H1 (cell line): ENCODE data around the gene NAE1. TPM values are rescaled to one million over a fixed set of nuclear protein-coding genes. Genes with fewer than 3 reads are reported as not detected.

Source experiments
- CTCF ChIA-PET: fragments of 300-600 bp; sonication (Branson Sonifier 250); formaldehyde crosslinking; loops from one replicate; lab custom pipeline; 2021; ENCODE audit not compliant: partially characterized antibody; lab: Charles Lee
- POLR2A ChIA-PET: fragments of 300-600 bp; sonication (Branson Sonifier 250); formaldehyde crosslinking; loops from one replicate; lab custom pipeline; 2021; ENCODE audit warnings: inconsistent platforms; ENCODE audit not compliant: partially characterized antibody; lab: Charles Lee
- DNase-seq, 2 experiments: peaks; one replicate each; pipeline versions ENCODE4 v3.0.0 to v3.0.0-alpha.2; 2010 to 2022; ENCODE audit warnings: low spot score in 2 of 2, low read depth in 1 of 2, mixed read lengths in 1 of 2
- FAIRE-seq: peaks from 2 replicates; lab custom pipeline; 2011; peaks lifted over from hg19 to GRCh38; lab: Jason Lieb, UNC
- H2AFZ ChIP-seq: 2 replicates; pipeline ENCODE4 v1.8.1; 2012; ENCODE audit warnings: low read length, inconsistent platforms
- H2AK5ac ChIP-seq: 2 replicates; pipeline ENCODE4 v1.6.1; 2013; ENCODE audit warnings: low read depth, low read length
- H2BK120ac ChIP-seq: replicated peaks from 2 replicates; pipeline ENCODE3; 2013; ENCODE audit warnings: low read depth, low read length, inconsistent platforms
- H2BK12ac ChIP-seq: 2 replicates; pipeline ENCODE4 v1.6.1; 2013; ENCODE audit warnings: low read depth, low read length
- H2BK15ac ChIP-seq: 2 replicates; pipeline ENCODE4 v1.6.1; 2013; ENCODE audit warnings: low read length
- H2BK20ac ChIP-seq: 2 replicates; pipeline ENCODE4 v1.6.1; 2013; ENCODE audit warnings: low read length
- H2BK5ac ChIP-seq: 2 replicates; pipeline ENCODE4 v1.6.1; 2013; ENCODE audit warnings: low read depth, low read length
- H3K14ac ChIP-seq: 2 replicates; pipeline ENCODE4 v1.6.1; 2013; ENCODE audit warnings: inconsistent platforms; ENCODE audit not compliant: insufficient read length
- H3K18ac ChIP-seq: 2 replicates; pipeline ENCODE4 v1.6.1; 2013; ENCODE audit warnings: low read length; ENCODE audit errors: extremely low read depth
- H3K23ac ChIP-seq: 2 replicates; pipeline ENCODE4 v1.6.1; 2013; ENCODE audit warnings: inconsistent platforms; ENCODE audit not compliant: insufficient read length
- H3K23me2 ChIP-seq: 2 replicates; pipeline ENCODE4 v1.6.1; 2013; ENCODE audit warnings: low read depth, low read length
- H3K27ac ChIP-seq: 2 replicates; pipeline ENCODE4 v1.6.1; 2011; ENCODE audit warnings: low read depth, low read length, inconsistent platforms
- H3K27me3 ChIP-seq, 4 experiments: replicated peaks in 1 of 4; 1 replicate in 1 of 4; 2 replicates in 3 of 4; pipeline versions ENCODE4 v1.6.1 to v1.8.1; 2011 to 2013; ENCODE audit warnings: low read length in 3 of 4, mild to moderate bottlenecking in 3 of 4, inconsistent platforms in 2 of 4, mixed read lengths in 2 of 4, moderate library complexity in 1 of 4; ENCODE audit not compliant: control insufficient read depth in 3 of 4, insufficient read depth in 3 of 4; ENCODE audit errors: extremely low read depth in 1 of 4
- H3K36me3 ChIP-seq, 4 experiments: 2 replicates each; pipeline versions ENCODE4 v1.6.1 to v1.8.1; 2011 to 2013; ENCODE audit warnings: mild to moderate bottlenecking in 4 of 4, low read length in 3 of 4, moderate library complexity in 2 of 4, control low read depth in 1 of 4, inconsistent platforms in 1 of 4; ENCODE audit not compliant: insufficient read depth in 4 of 4, control insufficient read depth in 2 of 4
- H3K4ac ChIP-seq: replicated peaks from 2 replicates; pipeline ENCODE3; 2013; ENCODE audit warnings: low read length, low read depth, mixed read lengths, inconsistent platforms; ENCODE audit not compliant: insufficient read length
- H3K4me1 ChIP-seq, 4 experiments: replicated peaks in 1 of 4; 1 replicate in 1 of 4; 2 replicates in 3 of 4; pipeline versions ENCODE4 v1.6.1 to v1.8.1; 2011 to 2013; ENCODE audit warnings: low read length in 3 of 4, inconsistent platforms in 2 of 4, mixed read lengths in 1 of 4; ENCODE audit not compliant: insufficient read depth in 4 of 4, control insufficient read depth in 3 of 4
- H3K4me2 ChIP-seq, 2 experiments: 2 replicates each; pipeline versions ENCODE4 v1.6.1 to v1.8.1; 2011 to 2013; ENCODE audit warnings: low read depth in 2 of 2, low read length in 2 of 2, control low read depth in 1 of 2, inconsistent platforms in 1 of 2, mild to moderate bottlenecking in 1 of 2; ENCODE audit not compliant: insufficient read depth in 1 of 2
- H3K4me3 ChIP-seq, 4 experiments: fragments of 200-600, 300-600 bp in 1 of 4; sonication (generic), shearing (Covaris generic), sonication (Bioruptor Twin) in 1 of 4; 2 replicates each; pipeline versions ENCODE4 v1.5.1 to v1.8.1; 2011 to 2016; ENCODE audit warnings: low read length in 4 of 4, low read depth in 3 of 4, control low read depth in 2 of 4, inconsistent platforms in 2 of 4, mild to moderate bottlenecking in 2 of 4, mixed read lengths in 1 of 4, moderate library complexity in 1 of 4; ENCODE audit not compliant: insufficient read depth in 2 of 4; ENCODE audit errors: extremely low read depth in 1 of 4
- H3K56ac ChIP-seq: replicated peaks from 2 replicates; pipeline ENCODE3; 2013; ENCODE audit warnings: low read depth, mild to moderate bottlenecking, mixed read lengths, low read length, inconsistent platforms; ENCODE audit not compliant: insufficient read length
- H3K79me1 ChIP-seq: 2 replicates; pipeline ENCODE4 v1.6.1; 2013; ENCODE audit warnings: low read depth, low read length, control low read depth
- H3K79me2 ChIP-seq, 2 experiments: 2 replicates each; pipeline versions ENCODE4 v1.6.1 to v1.8.1; 2012 to 2013; ENCODE audit warnings: low read length in 2 of 2, mild to moderate bottlenecking in 2 of 2, inconsistent platforms in 1 of 2; ENCODE audit not compliant: insufficient read depth in 2 of 2, control insufficient read depth in 1 of 2
- H3K9ac ChIP-seq, 4 experiments: replicated peaks in 1 of 4; 1 replicate in 1 of 4; 2 replicates in 3 of 4; pipeline versions ENCODE4 v1.6.1 to v1.8.1; 2011 to 2013; ENCODE audit warnings: low read depth in 3 of 4, low read length in 3 of 4, control low read depth in 2 of 4, mild to moderate bottlenecking in 2 of 4, moderate library complexity in 2 of 4, inconsistent platforms in 1 of 4; ENCODE audit errors: extremely low read depth in 1 of 4
- H3K9me3 ChIP-seq, 2 experiments: 2 replicates each; pipeline versions ENCODE4 v1.6.1 to v1.8.1; 2012 to 2013; ENCODE audit warnings: mild to moderate bottlenecking in 2 of 2, moderate library complexity in 2 of 2, control low read depth in 1 of 2, inconsistent platforms in 1 of 2, low read depth in 1 of 2, low read length in 1 of 2, mixed read lengths in 1 of 2; ENCODE audit not compliant: insufficient read depth in 2 of 2
- H4K20me1 ChIP-seq, 2 experiments: replicated peaks in 1 of 2; 2 replicates each; pipeline versions ENCODE3 to v1.8.1; 2011 to 2013; ENCODE audit warnings: inconsistent platforms in 2 of 2, low read length in 2 of 2, mild to moderate bottlenecking in 1 of 2; ENCODE audit not compliant: insufficient read depth in 2 of 2, control insufficient read depth in 1 of 2
- H4K5ac ChIP-seq: 2 replicates; pipeline ENCODE4 v1.6.1; 2013; ENCODE audit warnings: low read length, low read depth, mixed read lengths, inconsistent platforms; ENCODE audit not compliant: insufficient read length
- H4K8ac ChIP-seq: 2 replicates; pipeline ENCODE4 v1.8.0; 2013; ENCODE audit warnings: mild to moderate bottlenecking, moderate library complexity, low read length, inconsistent platforms; ENCODE audit not compliant: insufficient read depth; ENCODE audit errors: extremely low read depth
- H4K91ac ChIP-seq: replicated peaks from 2 replicates; pipeline ENCODE3; 2013; ENCODE audit warnings: low read length, mixed read lengths, inconsistent platforms; ENCODE audit not compliant: insufficient read length
- CEBPB ChIP-seq: IDR thresholded peaks from 2 replicates; pipeline ENCODE4 v1.6.1; 2012; ENCODE audit warnings: low read depth, low read length
- CREB1 ChIP-seq: IDR thresholded peaks from 2 replicates; pipeline ENCODE4 v1.6.1; 2012; ENCODE audit warnings: inconsistent platforms
- EZH2 ChIP-seq: fragments of 200-600 bp; sonication (generic); IDR thresholded peaks from 2 replicates; pipeline ENCODE4 v1.7.1; 2012; ENCODE audit warnings: low read depth, mild to moderate bottlenecking, moderate library complexity, low read length, inconsistent platforms; ENCODE audit not compliant: severe bottlenecking
- HDAC2 ChIP-seq, 2 experiments: fragments of 300-600 bp in 1 of 2; sonication (generic) in 1 of 2; IDR thresholded peaks; 2 replicates each; pipeline ENCODE4 v1.6.1; 2011 to 2012; ENCODE audit warnings: low read depth in 2 of 2, low read length in 2 of 2, mild to moderate bottlenecking in 2 of 2, moderate library complexity in 2 of 2, borderline replicate concordance in 1 of 2, inconsistent platforms in 1 of 2
- JUND ChIP-seq: IDR thresholded peaks from 2 replicates; pipeline ENCODE4 v1.6.1; 2011; ENCODE audit warnings: mild to moderate bottlenecking, improper control_type of control experiment, low read length
- KDM1A ChIP-seq: fragments of 200-600, 300-600 bp; sonication (generic); IDR thresholded peaks from 2 replicates; pipeline ENCODE4 v1.7.1; 2016; ENCODE audit warnings: mild to moderate bottlenecking, low read length, borderline replicate concordance
- KDM4A ChIP-seq: IDR thresholded peaks from one replicate; pipeline ENCODE4 v1.7.1; 2012; ENCODE audit warnings: low read depth, mild to moderate bottlenecking, moderate library complexity, low read length, inconsistent platforms; ENCODE audit not compliant: severe bottlenecking
- POLR2AphosphoS5 ChIP-seq: IDR thresholded peaks from 2 replicates; pipeline ENCODE4 v1.6.1; 2011; ENCODE audit warnings: low read depth, low read length
- RBBP5 ChIP-seq: IDR thresholded peaks from 2 replicates; pipeline ENCODE4 v1.7.1; 2012; ENCODE audit warnings: low read depth, mild to moderate bottlenecking, inconsistent platforms, low read length, moderate library complexity, borderline replicate concordance
- RXRA ChIP-seq: IDR thresholded peaks from 2 replicates; pipeline ENCODE4 v1.6.1; 2011; ENCODE audit warnings: low read depth, mild to moderate bottlenecking, low read length, moderate library complexity; ENCODE audit not compliant: insufficient read depth
- SRF ChIP-seq: IDR thresholded peaks from 2 replicates; pipeline ENCODE4 v1.6.1; 2011; ENCODE audit warnings: mild to moderate bottlenecking, low read depth, low read length, moderate library complexity
- WGBS, 2 experiments: shearing (Covaris generic) in 1 of 2; methylation state at CpG; one replicate each; pipeline versions ENCODE4 v1.1.6 to v1.1.7; 2013 to 2015; ENCODE audit warnings: low lambda C conversion rate in 2 of 2, mixed read lengths in 2 of 2, inconsistent platforms in 1 of 2, low coverage in 1 of 2, missing lambda C conversion rate in 1 of 2; ENCODE audit not compliant: insufficient replicate concordance in 2 of 2, insufficient coverage in 1 of 2, insufficient read length in 1 of 2; ENCODE audit errors: extremely low coverage in 1 of 2, missing lambda C conversion rate in 1 of 2; 5-methylcytosine and 5-hydroxymethylcytosine counted together
- polyA plus RNA-seq, 7 experiments: library from polyadenylated mRNA; depleted of rRNA in 3 of 7; stranded (reverse) in 5 of 7; unstranded in 2 of 7; fragments of >200 nt in 5 of 7; fragments of 200-250 nt in 2 of 7; gene quantifications; 1 replicate in 5 of 7; 2 replicates in 1 of 7; 4 replicates in 1 of 7; pipeline versions ENCODE4 v1.2.1 to v1.2.3, GENCODE V29; 2011 to 2013; ENCODE audit warnings: missing spikeins in 2 of 7, mixed read lengths in 2 of 7
- total RNA-seq: library from RNA; stranded (reverse); fragmentation: NEBNext Ultra II Directional; extraction: Animal tissue kit (Norgen Biotek cat#: 25700); gene quantifications from 2 replicates; pipeline ENCODE4 v1.2.1, GENCODE V29; 2021
- TF ChIP-seq, protein P1 (sequence below): IDR thresholded peaks from 2 replicates; pipeline ENCODE4 v1.6.1; 2012; ENCODE audit warnings: inconsistent platforms

Gene NAE1
- total and polyA plus RNA-seq, 2 of the 8 experiments (the other 6 are each of a cell fraction or from before 2014, with no cell fraction given): 66.6 to 155 TPM

DNA sequence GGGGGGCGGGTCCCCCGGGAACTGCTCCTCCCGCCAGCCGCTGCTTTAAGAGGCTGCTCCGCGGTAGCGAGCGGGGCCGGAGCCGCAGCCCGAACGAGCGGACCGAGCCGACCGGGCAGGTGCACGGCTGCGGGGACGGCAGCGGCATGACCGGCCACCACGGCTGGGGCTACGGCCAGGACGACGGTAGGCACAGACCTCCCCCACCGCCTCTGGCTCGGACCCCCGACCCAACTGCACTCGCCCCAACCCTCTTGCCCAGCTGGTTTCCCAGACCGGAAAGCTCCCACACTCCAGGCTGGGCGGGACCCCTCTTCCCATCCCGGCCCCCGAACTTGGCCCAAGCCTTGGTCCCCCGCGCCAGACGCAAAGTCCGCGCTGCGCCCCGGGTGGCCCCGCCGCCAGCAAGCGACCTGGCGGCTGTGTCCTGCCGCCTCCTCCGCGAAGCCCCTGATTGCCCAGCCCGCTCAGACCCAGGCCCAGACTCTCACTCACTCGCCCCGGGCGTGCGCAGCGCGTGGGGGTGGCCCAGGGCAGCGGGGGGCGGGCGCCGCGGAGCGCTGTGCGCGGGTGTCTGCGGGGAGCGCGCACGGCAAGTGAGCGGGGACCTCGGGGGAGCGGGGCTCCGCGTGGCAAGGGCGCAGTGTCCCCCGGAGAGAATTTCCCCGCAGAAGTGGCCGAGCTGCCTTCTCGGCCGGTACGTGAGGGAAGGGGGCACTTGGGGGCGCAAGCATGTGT lies 13.7 kb upstream of the NAE1 start, which contains the start of gene CA7:
Gene CA7 (plus strand): TSS at position 73 of the 738 bp plus-strand sequence. CDS start 74 bp downstream, at position 147.
- Histone ChIP-seq H3K27ac (no peak within 1 kb of the TSS), H3K9ac (peak within 1 kb of the TSS in 1 of 4 experiments; percentile 6; a peak in 2 of 7 replicates), H4K5ac (no peak within 1 kb of the TSS), H3K18ac (peak within 1 kb of the TSS; percentile 60), H4K20me1 (peaks cover 0 to 3% of the 10 kb centered on the region in 2 experiments), H3K79me2 (no peaks in the 10 kb centered on the region), H2BK12ac (no peak within 1 kb of the TSS), H4K8ac (no peak within 1 kb of the TSS; the same call in 1 of the 2 replicates), H3K4me2 (peak within 1 kb of the TSS; percentile 80 to 98), H3K14ac (no peak within 1 kb of the TSS), H2BK120ac (no peak within 1 kb of the TSS), H2BK5ac (no peak within 1 kb of the TSS), H3K23ac (no peak within 1 kb of the TSS), H2BK15ac (no peak within 1 kb of the TSS), H4K91ac (no peak within 1 kb of the TSS), H3K4ac (no peak within 1 kb of the TSS), H3K27me3 (peaks cover 14 to 45% (median 36%) of the 10 kb centered on the region in 4 experiments), H3K36me3 (no peaks in the 10 kb centered on the region), H3K4me3 (peak within 1 kb of the TSS; percentile 46 to 75 (median 62)), H3K79me1 (no peaks in the 10 kb centered on the region), H2AFZ (peak within 1 kb of the TSS; percentile 48), H3K9me3 (no peaks in the 10 kb centered on the region), H2AK5ac (no peak within 1 kb of the TSS), H2BK20ac (no peak within 1 kb of the TSS), H3K23me2 (peaks cover 12% of the 10 kb centered on the region), H3K56ac (no peak within 1 kb of the TSS), H3K4me1 (peaks cover 0 to 2% (median 0%) of the 10 kb centered on the region in 4 experiments; a peak in 3 of 7 replicates)
- DNase-seq (peak in 1 of 2 experiments; percentile 79), FAIRE-seq (no peak)
- ChIA-PET CTCF (interaction anchor here (0.9 to 13.4 kb wide), 4 partner anchors 7 to 92 kb away, joined by 3 to 162 read pairs (median 41); partner anchors contain the start of gene NAE1), POLR2A (interaction anchor here (0.5 to 3.3 kb wide), 5 partner anchors 15 to 131 kb away, joined by 3 to 26 read pairs (median 3); partner anchors contain the start of genes DYNC1LI2 and NAE1)
- 3% methylated on average over 42 of the region's 79 CpGs; no CpG with 5 or more reads in 1 of the 2 experiments for WGBS, 2 experiments
- TF ChIP-seq POLR2AphosphoS5: no peak
- TF ChIP-seq JUND: no peak
- TF ChIP-seq EZH2: peak; percentile 72
- TF ChIP-seq HDAC2 (IDR thresholded peaks at IDR 0.05; ENCODE audit: borderline replicate concordance in 1 of 2, low read depth in 2 of 2, low read length in 2 of 2): no peak
- no peak for TF ChIP-seq RXRA
- TF ChIP-seq KDM4A: peak; percentile 90
- TF ChIP-seq KDM1A: no peak
- no peak for TF ChIP-seq CEBPB
- TF ChIP-seq SRF: no peak
- peak; percentile 51; the same call in 1 of the 2 replicates for TF ChIP-seq RBBP5
- no peak for TF ChIP-seq CREB1
- TF ChIP-seq, protein P1, sequence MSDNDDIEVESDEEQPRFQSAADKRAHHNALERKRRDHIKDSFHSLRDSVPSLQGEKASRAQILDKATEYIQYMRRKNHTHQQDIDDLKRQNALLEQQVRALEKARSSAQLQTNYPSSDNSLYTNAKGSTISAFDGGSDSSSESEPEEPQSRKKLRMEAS: no peak; the same call in none of the 2 replicates
